ENCODE results near the gene LPGAT1.

The LPGAT1 gene

DNA sequence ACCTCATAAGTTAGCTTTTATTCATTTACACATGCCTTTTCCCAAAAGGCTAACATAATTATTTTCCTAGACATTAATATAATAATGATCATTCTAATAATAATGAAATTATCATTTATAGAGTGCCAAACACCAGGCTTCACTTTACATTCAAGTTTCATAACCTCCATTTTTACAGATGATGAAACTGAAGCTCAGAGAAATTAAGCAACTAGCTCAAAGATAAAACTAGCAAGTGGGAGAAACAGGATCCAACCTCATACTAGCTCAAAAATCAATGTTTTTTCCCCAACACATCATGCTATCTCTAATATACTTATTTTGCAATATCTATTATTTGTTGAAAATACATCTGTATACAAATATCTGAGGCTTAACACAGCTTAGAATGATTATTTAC is 14.0 kb downstream of the LPGAT1 start:
- Histone ChIP-seq H3K27ac (no peak overlapping the region), H3K4me3 (no peak overlapping the region), H3K36me3 (ENCODE audit: insufficient read depth, low read length) (peaks cover 13% of the 10 kb centered on the region), H3K9me3 (ENCODE audit: low read depth, low read length) (no peaks in the 10 kb centered on the region), H3K9ac (ENCODE audit: insufficient read length) (no peak overlapping the region)
- no peak for DNase-seq (ENCODE audit: low read depth, low spot score)
- TF ChIP-seq POLR2AphosphoS5 (IDR thresholded peaks at IDR 0.05; ENCODE audit: borderline replicate concordance, low read depth, low read length) (no peak), FOXP2 (optimal IDR thresholded peaks at IDR 0.05; ENCODE audit: control extremely low read depth, extremely low read length, insufficient read depth) (no peak), EZH2 (IDR thresholded peaks at IDR 0.05) (no peak)

DNA sequence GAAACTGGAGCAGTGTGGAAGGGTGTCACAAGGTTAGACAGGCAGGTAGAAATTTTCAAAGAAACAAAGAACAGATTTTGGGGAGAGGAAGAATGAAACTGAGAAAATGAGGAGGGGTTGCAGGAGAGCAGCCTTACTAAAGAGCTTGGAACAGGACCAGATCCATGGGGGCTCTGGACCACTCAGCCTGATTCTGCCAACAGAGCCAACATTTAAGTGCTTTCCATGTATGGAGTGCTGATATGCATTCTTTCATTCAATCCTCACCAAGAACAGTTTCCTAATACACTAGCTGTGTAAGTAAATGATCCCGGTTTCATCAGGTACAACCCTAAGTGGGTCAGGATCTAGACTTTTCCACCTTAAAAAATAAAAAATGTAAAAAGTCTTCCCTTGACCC is 16.2 kb downstream of the LPGAT1 start:
- Histone ChIP-seq H3K9ac (ENCODE audit: insufficient read length) (no peak overlapping the region), H3K4me3 (no peak overlapping the region), H3K36me3 (ENCODE audit: insufficient read depth, low read length) (peaks cover 6% of the 10 kb centered on the region), H3K9me3 (ENCODE audit: low read depth, low read length) (no peaks in the 10 kb centered on the region), H3K27ac (no peak overlapping the region)
- DNase-seq (ENCODE audit: low read depth, low spot score) = no peak
- no peak for TF ChIP-seq FOXP2 (optimal IDR thresholded peaks at IDR 0.05; ENCODE audit: control extremely low read depth, extremely low read length, insufficient read depth)
- no peak for TF ChIP-seq POLR2AphosphoS5 (IDR thresholded peaks at IDR 0.05; ENCODE audit: borderline replicate concordance, low read depth, low read length)
- no peak for TF ChIP-seq EZH2 (IDR thresholded peaks at IDR 0.05)

DNA sequence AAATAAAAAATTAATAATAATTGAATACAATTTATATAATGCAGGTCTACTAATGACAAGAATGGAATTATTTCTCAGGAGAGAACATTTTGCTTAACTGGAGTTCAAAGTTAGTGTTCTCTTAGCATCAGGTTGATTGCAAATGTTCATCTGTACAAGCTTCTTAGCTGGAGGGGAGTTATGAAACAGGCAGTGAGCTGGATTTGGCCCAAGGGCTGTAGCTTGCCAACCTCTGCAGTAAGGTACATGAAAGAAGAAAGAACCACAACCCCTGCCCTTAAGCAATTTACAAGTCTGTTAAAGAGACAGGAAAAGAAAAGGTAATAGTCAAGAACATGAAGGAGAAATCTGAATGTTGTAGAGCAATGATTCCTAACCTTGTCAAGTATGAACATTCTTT is 17.0 kb downstream of the LPGAT1 start:
- Histone ChIP-seq H3K4me3 (no peak overlapping the region), H3K9ac (ENCODE audit: insufficient read length) (no peak overlapping the region), H3K36me3 (ENCODE audit: insufficient read depth, low read length) (peaks cover 10% of the 10 kb centered on the region), H3K27ac (peak overlapping the region; percentile 35; the same call in 1 of the 2 replicates), H3K9me3 (ENCODE audit: low read depth, low read length) (no peaks in the 10 kb centered on the region)
- TF ChIP-seq FOXP2 (optimal IDR thresholded peaks at IDR 0.05; ENCODE audit: control extremely low read depth, extremely low read length, insufficient read depth) (no peak), POLR2AphosphoS5 (IDR thresholded peaks at IDR 0.05; ENCODE audit: borderline replicate concordance, low read depth, low read length) (no peak), EZH2 (IDR thresholded peaks at IDR 0.05) (no peak)
- DNase-seq (ENCODE audit: low read depth, low spot score) = no peak

DNA sequence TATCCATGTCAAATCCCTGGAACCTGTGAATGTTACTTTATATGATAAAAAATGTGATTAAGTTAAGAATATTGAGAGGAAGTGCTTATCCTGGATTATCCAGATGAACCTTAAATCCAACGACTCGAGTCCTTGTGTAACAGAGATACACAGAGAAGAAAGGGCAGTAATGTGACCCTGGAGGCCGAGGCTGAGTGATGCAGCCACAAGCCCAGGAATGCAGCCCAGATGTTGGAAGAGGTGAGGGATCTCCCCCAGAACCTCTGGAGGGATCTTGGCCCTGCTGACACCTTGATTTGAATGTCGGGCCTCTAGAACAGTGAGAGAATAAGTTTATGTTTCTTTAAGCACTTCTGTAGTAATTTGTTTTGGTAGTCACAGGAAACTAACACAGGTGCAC is 18.0 kb downstream of the LPGAT1 start:
- no peak overlapping the region for H3K27ac ChIP-seq
- no peak overlapping the region for H3K9ac ChIP-seq (ENCODE audit: insufficient read length)
- no peaks in the 10 kb centered on the region for H3K9me3 ChIP-seq (ENCODE audit: low read depth, low read length)
- TF ChIP-seq POLR2AphosphoS5 (IDR thresholded peaks at IDR 0.05; ENCODE audit: borderline replicate concordance, low read depth, low read length) (no peak), FOXP2 (optimal IDR thresholded peaks at IDR 0.05; ENCODE audit: control extremely low read depth, extremely low read length, insufficient read depth) (no peak), EZH2 (IDR thresholded peaks at IDR 0.05) (no peak)
- peaks cover 16% of the 10 kb centered on the region for H3K36me3 ChIP-seq (ENCODE audit: insufficient read depth, low read length)
- no peak overlapping the region for H3K4me3 ChIP-seq
- no peak for DNase-seq (ENCODE audit: low read depth, low spot score)

DNA sequence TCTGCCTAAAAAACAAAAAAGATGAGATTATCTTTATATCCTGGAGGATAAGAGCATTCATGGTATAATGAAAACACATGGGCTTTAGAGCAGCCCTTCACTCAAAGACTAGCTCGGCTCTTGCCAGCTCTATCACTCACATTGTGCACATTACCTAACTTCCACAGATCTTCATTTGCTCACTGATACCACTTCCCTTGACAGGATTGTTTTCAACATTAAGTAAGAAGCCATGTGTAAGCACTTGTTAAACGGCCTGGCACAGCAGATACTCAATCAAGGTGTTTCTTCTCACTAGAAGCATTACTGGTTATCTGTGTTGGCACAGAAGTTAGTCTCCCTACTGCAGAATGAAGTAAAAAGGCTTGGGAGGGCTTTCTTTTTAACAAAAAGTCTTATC is 18.7 kb downstream of the LPGAT1 start:
- Histone ChIP-seq H3K4me3 (no peak overlapping the region), H3K9ac (ENCODE audit: insufficient read length) (no peak overlapping the region), H3K9me3 (ENCODE audit: low read depth, low read length) (no peaks in the 10 kb centered on the region), H3K36me3 (ENCODE audit: insufficient read depth, low read length) (peaks cover 22% of the 10 kb centered on the region), H3K27ac (no peak overlapping the region)
- DNase-seq (ENCODE audit: low read depth, low spot score) = no peak
- TF ChIP-seq EZH2 (IDR thresholded peaks at IDR 0.05) = no peak
- no peak for TF ChIP-seq POLR2AphosphoS5 (IDR thresholded peaks at IDR 0.05; ENCODE audit: borderline replicate concordance, low read depth, low read length)
- no peak for TF ChIP-seq FOXP2 (optimal IDR thresholded peaks at IDR 0.05; ENCODE audit: control extremely low read depth, extremely low read length, insufficient read depth)

DNA sequence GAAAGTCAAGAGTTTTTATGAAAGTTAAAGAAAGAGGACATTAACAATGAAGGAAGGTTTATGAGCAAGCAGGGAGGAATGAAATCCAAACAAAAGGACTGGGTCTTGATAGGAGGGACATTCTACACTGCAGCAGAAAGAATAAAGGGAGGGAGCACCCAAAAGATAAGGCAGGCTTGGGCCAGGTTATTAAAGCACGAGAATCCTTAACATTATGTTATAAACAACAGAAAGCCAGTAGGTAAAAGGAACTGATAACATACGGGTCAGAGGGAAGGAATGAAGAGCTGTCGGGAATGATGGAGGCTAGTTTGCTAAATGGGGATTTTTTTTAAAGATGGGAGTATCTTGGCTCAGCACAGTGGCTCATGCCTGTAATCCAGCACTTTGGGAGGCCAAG is 19.4 kb downstream of the LPGAT1 start:
- no peak overlapping the region for H3K4me3 ChIP-seq
- H3K27ac ChIP-seq = no peak overlapping the region
- TF ChIP-seq EZH2 (IDR thresholded peaks at IDR 0.05) (no peak), POLR2AphosphoS5 (IDR thresholded peaks at IDR 0.05; ENCODE audit: borderline replicate concordance, low read depth, low read length) (no peak), FOXP2 (optimal IDR thresholded peaks at IDR 0.05; ENCODE audit: control extremely low read depth, extremely low read length, insufficient read depth) (no peak)
- DNase-seq (ENCODE audit: low read depth, low spot score) = no peak
- no peak overlapping the region for H3K9ac ChIP-seq (ENCODE audit: insufficient read length)
- peaks cover 22% of the 10 kb centered on the region for H3K36me3 ChIP-seq (ENCODE audit: insufficient read depth, low read length)
- no peaks in the 10 kb centered on the region for H3K9me3 ChIP-seq (ENCODE audit: low read depth, low read length)

DNA sequence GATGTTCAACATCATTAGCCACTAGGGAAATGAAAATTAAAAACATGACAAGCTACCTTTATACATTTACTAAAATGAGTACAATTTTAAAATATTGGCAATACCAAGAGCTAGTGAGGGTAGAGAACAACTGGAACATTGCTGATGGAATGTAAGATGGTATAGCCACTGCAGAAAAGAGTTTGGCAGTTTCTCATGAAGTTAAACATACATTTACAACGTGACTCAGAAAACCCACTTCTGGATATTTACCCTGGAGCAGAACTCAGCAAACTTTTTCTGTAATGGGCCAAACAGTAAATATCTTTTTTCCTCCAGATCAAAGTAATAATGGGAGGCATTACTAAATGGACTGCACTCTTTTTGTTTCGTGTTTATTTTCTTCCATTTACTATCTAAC is 22.1 kb downstream of the LPGAT1 start:
- TF ChIP-seq POLR2AphosphoS5 (IDR thresholded peaks at IDR 0.05; ENCODE audit: borderline replicate concordance, low read depth, low read length) (no peak), EZH2 (IDR thresholded peaks at IDR 0.05) (no peak), FOXP2 (optimal IDR thresholded peaks at IDR 0.05; ENCODE audit: control extremely low read depth, extremely low read length, insufficient read depth) (no peak)
- Histone ChIP-seq H3K9me3 (ENCODE audit: low read depth, low read length) (no peaks in the 10 kb centered on the region), H3K27ac (no peak overlapping the region), H3K4me3 (no peak overlapping the region), H3K36me3 (ENCODE audit: insufficient read depth, low read length) (peaks cover 25% of the 10 kb centered on the region), H3K9ac (ENCODE audit: insufficient read length) (no peak overlapping the region)
- DNase-seq (ENCODE audit: low read depth, low spot score) = no peak

DNA sequence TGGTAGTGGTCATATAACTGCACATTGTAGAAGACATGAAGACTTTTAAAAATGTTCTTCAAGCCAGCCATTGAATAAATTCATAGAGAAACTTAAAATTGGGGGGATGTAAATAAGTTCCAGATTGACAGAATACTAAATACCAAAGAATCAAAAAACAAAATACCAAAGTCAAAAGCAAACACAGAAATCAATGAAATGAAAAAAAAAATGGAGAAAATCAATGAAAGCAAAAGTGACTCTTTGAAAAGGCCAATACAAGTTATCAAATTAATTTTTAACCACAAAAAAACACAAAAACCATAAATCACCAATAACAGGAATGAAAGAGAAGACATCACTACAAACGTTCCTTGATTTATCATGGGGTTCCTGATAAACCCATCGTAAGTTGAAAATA is 25.6 kb downstream of the LPGAT1 start:
- DNase-seq (ENCODE audit: low read depth, low spot score) = no peak
- Histone ChIP-seq H3K27ac (no peak overlapping the region), H3K36me3 (ENCODE audit: insufficient read depth, low read length) (peaks cover 27% of the 10 kb centered on the region), H3K9ac (ENCODE audit: insufficient read length) (no peak overlapping the region), H3K4me3 (no peak overlapping the region), H3K9me3 (ENCODE audit: low read depth, low read length) (no peaks in the 10 kb centered on the region)
- no peak for TF ChIP-seq POLR2AphosphoS5 (IDR thresholded peaks at IDR 0.05; ENCODE audit: borderline replicate concordance, low read depth, low read length)
- TF ChIP-seq EZH2 (IDR thresholded peaks at IDR 0.05) = no peak
- no peak for TF ChIP-seq FOXP2 (optimal IDR thresholded peaks at IDR 0.05; ENCODE audit: control extremely low read depth, extremely low read length, insufficient read depth)

DNA sequence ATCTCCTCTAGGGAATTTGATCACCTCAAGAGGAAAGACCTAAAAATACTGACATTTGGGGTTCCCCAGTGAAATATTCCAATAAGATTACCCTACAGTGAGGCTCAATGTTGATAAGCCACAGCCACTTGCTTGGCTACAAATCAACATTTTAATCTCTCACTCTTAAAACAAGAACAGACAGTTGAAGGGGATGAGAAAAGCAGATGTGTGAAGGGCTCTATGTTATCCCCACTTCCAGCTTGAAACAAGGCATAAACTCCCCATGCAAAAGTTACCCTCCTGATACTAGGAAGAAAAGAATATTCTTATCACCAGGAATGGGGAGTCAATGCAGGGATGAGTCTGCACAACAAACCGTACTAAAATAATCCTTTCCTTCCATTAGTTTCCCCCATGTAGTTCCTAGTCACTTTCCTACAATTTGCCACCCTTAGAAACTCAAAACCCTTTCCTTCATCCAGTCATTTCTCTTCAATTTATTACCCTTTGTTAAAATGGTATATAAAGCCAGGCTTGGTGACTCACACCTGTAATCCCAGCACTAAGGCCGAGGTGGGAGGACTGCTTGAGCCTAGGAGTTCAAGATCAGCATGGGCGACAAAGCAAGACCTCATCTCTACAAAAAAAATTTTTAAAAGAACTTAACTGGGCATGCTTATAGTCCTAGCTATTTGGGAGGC is 29.5 kb downstream of the LPGAT1 start:
- no peak overlapping the region for H3K27ac ChIP-seq
- H3K9ac ChIP-seq (ENCODE audit: insufficient read length) = no peak overlapping the region
- no peaks in the 10 kb centered on the region for H3K9me3 ChIP-seq (ENCODE audit: low read depth, low read length)
- DNase-seq (ENCODE audit: low read depth, low spot score) = no peak
- TF ChIP-seq EZH2 (IDR thresholded peaks at IDR 0.05) = no peak
- TF ChIP-seq FOXP2 (optimal IDR thresholded peaks at IDR 0.05; ENCODE audit: control extremely low read depth, extremely low read length, insufficient read depth) = no peak
- no peak for TF ChIP-seq POLR2AphosphoS5 (IDR thresholded peaks at IDR 0.05; ENCODE audit: borderline replicate concordance, low read depth, low read length)
- H3K4me3 ChIP-seq = no peak overlapping the region
- H3K36me3 ChIP-seq (ENCODE audit: insufficient read depth, low read length) = peaks cover 9% of the 10 kb centered on the region
